Measurements from ENCODE around the gene ARL15.

ARL15 gene

DNA sequence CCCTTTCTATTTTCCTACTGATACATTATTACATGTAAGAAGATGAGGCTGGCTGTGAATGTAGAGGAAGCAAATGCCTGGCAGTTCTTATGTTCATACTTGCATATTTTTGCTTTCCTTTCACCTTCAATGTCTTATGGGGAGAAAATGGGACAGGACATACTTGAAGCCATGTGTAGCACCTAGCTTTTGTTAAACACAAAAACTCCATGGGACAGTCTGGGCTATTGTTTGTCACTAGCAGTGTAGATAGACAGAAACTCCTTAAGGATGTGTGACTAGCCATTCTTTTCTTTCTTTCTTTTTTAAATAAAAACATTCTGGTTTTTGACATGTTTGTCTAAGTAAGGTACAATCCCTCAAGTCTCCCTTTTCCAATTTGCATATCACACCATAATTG, 122.7 kb downstream of the ARL15 start:
- H3K27me3 ChIP-seq (replicated peaks): no peaks in the 10 kb centered on the region
- H3K36me3 ChIP-seq (replicated peaks): no peaks in the 10 kb centered on the region
- TF ChIP-seq, protein P1, sequence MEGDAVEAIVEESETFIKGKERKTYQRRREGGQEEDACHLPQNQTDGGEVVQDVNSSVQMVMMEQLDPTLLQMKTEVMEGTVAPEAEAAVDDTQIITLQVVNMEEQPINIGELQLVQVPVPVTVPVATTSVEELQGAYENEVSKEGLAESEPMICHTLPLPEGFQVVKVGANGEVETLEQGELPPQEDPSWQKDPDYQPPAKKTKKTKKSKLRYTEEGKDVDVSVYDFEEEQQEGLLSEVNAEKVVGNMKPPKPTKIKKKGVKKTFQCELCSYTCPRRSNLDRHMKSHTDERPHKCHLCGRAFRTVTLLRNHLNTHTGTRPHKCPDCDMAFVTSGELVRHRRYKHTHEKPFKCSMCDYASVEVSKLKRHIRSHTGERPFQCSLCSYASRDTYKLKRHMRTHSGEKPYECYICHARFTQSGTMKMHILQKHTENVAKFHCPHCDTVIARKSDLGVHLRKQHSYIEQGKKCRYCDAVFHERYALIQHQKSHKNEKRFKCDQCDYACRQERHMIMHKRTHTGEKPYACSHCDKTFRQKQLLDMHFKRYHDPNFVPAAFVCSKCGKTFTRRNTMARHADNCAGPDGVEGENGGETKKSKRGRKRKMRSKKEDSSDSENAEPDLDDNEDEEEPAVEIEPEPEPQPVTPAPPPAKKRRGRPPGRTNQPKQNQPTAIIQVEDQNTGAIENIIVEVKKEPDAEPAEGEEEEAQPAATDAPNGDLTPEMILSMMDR (IDR thresholded peaks at IDR 0.05; ENCODE audit: low read depth, low read length, missing control alignments): no peak
- DNase-seq: no peak
- no peak overlapping the region for H3K4me3 ChIP-seq (ENCODE audit: low read depth, low read length)
- in situ Hi-C loops (cut with HindIII; ENCODE audit: low pct_ligation_motif_present, low sequenced_read_pairs): no loop called here
- H3K27ac ChIP-seq: no peak overlapping the region

DNA sequence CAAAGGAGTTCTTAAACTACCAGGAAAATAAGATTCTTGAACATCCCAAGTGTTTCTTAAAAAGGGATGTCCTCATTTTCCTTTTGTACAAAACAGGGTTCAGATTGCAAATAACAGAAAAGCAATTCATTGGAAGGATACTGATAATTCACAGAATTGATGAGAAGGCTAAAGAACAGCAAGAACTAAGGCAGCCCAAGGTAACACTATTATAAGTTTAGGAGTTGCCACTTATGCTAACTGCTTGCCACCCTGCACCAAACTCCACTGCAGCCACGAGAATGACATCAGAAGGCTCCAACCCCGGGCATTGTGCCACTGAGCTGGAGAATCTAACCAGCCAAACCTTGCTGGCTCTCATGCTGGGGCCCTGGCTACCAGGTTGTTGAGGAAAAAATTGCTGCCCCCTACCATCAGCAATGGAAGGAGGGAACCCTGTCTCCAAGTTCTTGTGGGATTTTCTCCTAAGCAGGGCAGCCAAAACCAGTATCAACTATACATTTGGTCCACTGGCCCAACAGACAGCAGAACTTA, 123.4 kb downstream of the ARL15 start:
- in situ Hi-C loops (cut with HindIII; ENCODE audit: low pct_ligation_motif_present, low sequenced_read_pairs): no loop called here
- TF ChIP-seq, protein P1 (IDR thresholded peaks at IDR 0.05; ENCODE audit: low read depth, low read length, missing control alignments): no peak
- H3K27me3 ChIP-seq (replicated peaks): no peaks in the 10 kb centered on the region
- H3K4me3 ChIP-seq (ENCODE audit: low read depth, low read length): no peak overlapping the region
- no peak for DNase-seq
- H3K27ac ChIP-seq: no peak overlapping the region
- no peaks in the 10 kb centered on the region for H3K36me3 ChIP-seq (replicated peaks)

DNA sequence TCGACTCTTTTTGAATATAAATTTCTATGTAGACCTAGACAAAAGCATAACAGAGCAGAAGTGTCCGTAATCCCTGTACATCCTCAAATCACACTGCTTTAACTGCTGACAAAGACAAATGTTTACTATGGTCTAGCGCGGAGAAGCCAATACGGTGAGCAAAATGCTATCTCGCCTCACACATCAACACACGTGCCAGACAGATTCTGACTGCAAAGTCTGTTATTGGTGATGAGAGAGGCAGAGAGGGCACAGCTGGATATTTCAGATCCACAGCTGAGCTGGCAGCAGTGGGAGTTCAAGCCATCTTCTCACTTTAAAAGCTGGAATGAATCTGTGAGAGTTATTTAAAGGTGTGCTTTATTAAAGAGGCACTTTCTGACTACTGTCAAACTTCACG, 124.3 kb downstream of the ARL15 start:
- Histone ChIP-seq H3K4me3 (ENCODE audit: low read depth, low read length) (no peak overlapping the region), H3K27me3 (replicated peaks) (no peaks in the 10 kb centered on the region), H3K36me3 (replicated peaks) (no peaks in the 10 kb centered on the region), H3K27ac (no peak overlapping the region)
- in situ Hi-C loops (cut with HindIII; ENCODE audit: low pct_ligation_motif_present, low sequenced_read_pairs): no loop called here
- no peak for DNase-seq
- TF ChIP-seq, protein P1 (IDR thresholded peaks at IDR 0.05; ENCODE audit: low read depth, low read length, missing control alignments): no peak

DNA sequence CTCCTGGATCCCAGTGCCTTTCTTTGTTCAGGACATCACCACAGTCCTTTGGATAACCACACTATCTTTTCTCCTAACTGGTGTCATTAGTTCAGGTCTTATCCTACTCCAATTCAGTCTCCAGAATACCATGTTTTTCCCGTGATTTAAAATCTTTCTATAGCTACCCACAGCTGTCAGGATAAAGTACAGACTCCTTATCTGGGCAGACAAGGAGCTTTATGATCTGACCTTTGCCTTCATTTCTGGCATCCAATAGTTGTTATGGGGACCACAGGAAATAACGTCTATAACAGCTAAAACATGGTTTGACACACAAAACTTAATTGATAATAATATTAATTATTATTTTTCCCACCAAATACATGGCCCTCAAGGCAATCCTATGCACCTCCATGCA, 125.6 kb downstream of the ARL15 start:
- Histone ChIP-seq H3K4me3 (ENCODE audit: low read depth, low read length) (no peak overlapping the region), H3K36me3 (replicated peaks) (no peaks in the 10 kb centered on the region), H3K27me3 (replicated peaks) (no peaks in the 10 kb centered on the region), H3K27ac (no peak overlapping the region)
- in situ Hi-C loops (cut with HindIII; ENCODE audit: low pct_ligation_motif_present, low sequenced_read_pairs): no loop called here
- TF ChIP-seq, protein P1 (IDR thresholded peaks at IDR 0.05; ENCODE audit: low read depth, low read length, missing control alignments): no peak
- DNase-seq: no peak

DNA sequence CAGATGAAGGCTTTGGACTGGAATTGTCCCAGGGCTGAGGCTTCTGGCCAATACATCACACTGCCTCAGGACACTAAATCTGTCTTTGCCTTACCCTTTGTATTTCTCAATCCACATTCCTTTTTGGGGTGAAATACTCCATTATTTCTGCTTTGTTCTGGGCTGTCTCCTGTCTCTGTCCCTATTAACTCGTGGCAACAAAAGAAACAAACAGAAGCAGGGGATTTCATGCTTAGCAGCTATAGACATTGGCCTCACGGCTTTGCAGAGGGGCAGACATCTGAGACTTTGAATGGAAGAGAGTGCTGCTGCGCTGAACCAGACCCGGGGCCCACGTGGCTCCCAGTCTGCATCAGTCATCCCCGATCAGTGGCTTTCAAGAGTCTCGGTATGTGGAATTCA, 129.7 kb downstream of the ARL15 start:
- in situ Hi-C loops (cut with HindIII; ENCODE audit: low pct_ligation_motif_present, low sequenced_read_pairs): no loop called here
- TF ChIP-seq, protein P1 (IDR thresholded peaks at IDR 0.05; ENCODE audit: low read depth, low read length, missing control alignments): no peak
- Histone ChIP-seq H3K27ac (no peak overlapping the region), H3K4me3 (ENCODE audit: low read depth, low read length) (no peak overlapping the region), H3K27me3 (replicated peaks) (no peaks in the 10 kb centered on the region), H3K36me3 (replicated peaks) (no peaks in the 10 kb centered on the region)
- DNase-seq: peak; percentile 12

DNA sequence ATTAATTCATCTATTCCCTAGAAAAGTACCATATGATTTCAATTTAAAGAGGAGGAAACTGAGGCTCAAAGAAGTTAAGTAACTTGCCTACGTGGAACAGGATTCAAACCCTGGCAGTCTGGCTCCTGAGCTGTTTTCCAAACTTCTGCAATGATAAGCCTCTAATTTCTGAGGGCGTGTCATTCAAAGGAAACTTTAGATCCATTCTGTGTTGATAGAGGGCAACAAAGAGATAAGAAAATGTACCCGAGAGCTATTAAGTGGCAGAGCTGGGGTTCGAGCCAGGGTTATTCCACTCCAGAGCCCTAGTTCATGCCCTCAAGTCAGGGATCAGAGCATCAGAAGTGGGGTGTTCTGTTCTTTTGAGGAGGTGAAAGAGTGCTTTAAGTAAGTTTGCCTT, 131.4 kb downstream of the ARL15 start:
- DNase-seq: no peak
- in situ Hi-C loops (cut with HindIII; ENCODE audit: low pct_ligation_motif_present, low sequenced_read_pairs): no loop called here
- TF ChIP-seq, protein P1 (IDR thresholded peaks at IDR 0.05; ENCODE audit: low read depth, low read length, missing control alignments): no peak
- Histone ChIP-seq H3K27me3 (replicated peaks) (no peaks in the 10 kb centered on the region), H3K36me3 (replicated peaks) (no peaks in the 10 kb centered on the region), H3K4me3 (ENCODE audit: low read depth, low read length) (no peak overlapping the region), H3K27ac (no peak overlapping the region)

Measured in brain microvascular endothelial cell (primary cell).